ENCODE data around the gene CHD1L. TPM values are rescaled to one million over a fixed set of nuclear protein-coding genes. Genes with fewer than 3 reads are reported as not detected.

The CHD1L gene
- total and polyA plus RNA-seq, 3 donors from 2014 or later: 29.7 to 50.9 (median 43.9) TPM

DNA sequence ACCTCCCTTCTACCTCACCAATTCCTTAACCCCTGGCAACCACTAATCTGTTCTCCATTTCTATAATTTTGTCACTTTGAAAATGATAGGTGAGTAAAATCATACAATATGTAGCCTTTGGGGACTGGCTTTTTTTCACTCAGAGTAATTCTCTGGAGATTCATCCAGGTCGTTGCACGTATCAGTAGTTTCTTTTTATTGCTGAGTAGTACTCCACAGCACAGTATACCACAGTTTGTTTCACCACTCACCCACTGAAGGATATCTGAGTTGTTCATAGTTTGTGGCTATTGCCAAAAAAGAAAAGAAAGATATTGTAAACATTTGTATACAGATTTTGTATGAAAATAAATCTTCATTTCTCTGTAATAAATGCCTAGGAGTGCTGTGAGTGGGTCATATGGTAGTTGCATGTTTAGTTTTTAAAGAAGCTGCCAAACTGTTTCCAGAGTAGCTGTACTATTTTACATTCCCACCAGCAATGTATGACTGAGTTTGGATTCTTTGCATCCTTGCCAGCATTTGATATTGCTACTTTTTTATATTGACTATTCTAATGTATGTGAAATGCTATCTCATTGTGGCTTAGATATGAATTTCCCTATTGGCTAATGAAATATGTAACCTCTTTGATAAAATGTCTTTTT, 3.7 kb downstream of the CHD1L start:
- Histone ChIP-seq H3K27ac (no peak overlapping the region), H3K27me3 (no peaks in the 10 kb centered on the region), H3K4me3 (no peak overlapping the region), H3K4me1 (no peaks in the 10 kb centered on the region), H3K9me3 (no peaks in the 10 kb centered on the region), H3K36me3 (ENCODE audit: low read depth, missing control alignments) (no peaks in the 10 kb centered on the region)
- intact Hi-C loops (cut with DNase I; ENCODE audit: low total_unique reads): no loop called here
- 54 to 64% methylated on average over 2 of the region's 2 CpGs for WGBS, 2 donors
- TF ChIP-seq CTCF (IDR thresholded peaks at IDR 0.05): no peak
- no peak for TF ChIP-seq POLR2A (IDR thresholded peaks at IDR 0.05)
- DNase-seq: no peak

DNA sequence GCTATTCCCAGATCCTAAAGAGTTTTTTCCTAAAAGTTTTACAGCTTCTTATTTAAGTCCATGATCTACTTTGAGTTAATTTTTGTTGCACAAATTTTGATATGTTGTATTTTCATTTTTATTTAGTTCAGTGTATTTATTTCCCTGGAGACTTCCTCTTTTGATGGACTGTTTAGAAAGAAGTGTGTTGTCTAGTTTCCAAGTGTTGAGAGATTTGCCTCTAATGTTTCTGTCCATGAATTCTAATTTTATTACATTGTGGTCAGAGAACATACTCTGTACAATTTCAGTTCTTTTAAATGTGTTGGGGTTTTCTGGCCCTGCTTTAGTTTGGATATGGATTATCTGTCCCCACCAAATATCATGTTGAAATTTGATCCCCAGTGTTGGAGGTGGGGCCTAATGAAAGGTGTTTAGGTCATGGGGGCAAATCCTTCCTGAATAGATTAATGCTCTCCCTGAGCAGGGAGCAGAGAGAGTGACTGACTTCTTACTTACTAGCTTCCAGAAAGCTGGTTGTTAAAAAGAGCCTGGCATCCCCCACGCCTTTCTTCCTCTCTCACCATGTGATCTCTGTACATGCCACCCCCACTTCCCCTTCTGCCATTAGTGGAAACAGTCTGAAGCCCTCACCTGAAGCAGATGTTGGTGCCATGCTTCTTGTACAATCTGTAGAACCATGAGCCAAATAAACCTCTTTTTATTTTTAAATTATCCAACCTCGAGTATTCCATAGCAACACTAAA, 4.6 kb downstream of the CHD1L start:
- Histone ChIP-seq H3K36me3 (ENCODE audit: low read depth, missing control alignments) (no peaks in the 10 kb centered on the region), H3K27ac (no peak overlapping the region), H3K9me3 (no peaks in the 10 kb centered on the region), H3K4me3 (no peak overlapping the region), H3K4me1 (no peaks in the 10 kb centered on the region), H3K27me3 (no peaks in the 10 kb centered on the region)
- intact Hi-C loops (cut with DNase I; ENCODE audit: low total_unique reads): no loop called here
- no peak for DNase-seq
- TF ChIP-seq CTCF (IDR thresholded peaks at IDR 0.05): no peak
- TF ChIP-seq POLR2A (IDR thresholded peaks at IDR 0.05): no peak
- 55 to 78% methylated on average over 2 of the region's 2 CpGs for WGBS, 2 donors

DNA sequence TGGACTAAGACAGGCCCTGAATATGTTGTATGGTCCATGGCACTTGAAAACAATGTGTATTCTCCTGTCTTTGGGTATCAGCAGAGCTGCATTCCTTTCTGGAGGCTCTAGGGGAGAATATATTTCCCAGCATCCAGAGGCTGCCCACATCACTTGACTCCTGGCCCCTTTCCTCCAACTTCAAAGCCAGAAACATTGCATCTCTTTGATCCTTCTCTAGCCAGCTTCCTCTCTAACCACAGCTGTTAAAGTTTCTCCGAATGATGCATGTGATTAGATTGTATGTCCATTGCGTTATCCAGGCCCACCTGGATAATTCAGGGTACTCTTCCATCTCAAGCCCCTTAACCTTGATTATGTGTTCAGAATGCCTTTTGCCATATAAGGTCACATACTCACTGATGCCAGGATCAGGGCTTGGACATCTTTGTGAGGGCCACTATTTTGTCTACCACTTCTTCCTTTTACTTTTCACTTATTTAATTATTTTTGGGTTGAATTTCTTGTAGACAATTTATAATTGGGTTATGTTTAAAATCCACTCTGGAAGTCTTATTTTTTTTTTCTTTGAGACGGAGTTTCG, 5.3 kb downstream of the CHD1L start:
- no peaks in the 10 kb centered on the region for H3K27me3 ChIP-seq
- H3K9me3 ChIP-seq: no peaks in the 10 kb centered on the region
- WGBS, 2 donors: 90 to 91% methylated on average over 4 of the region's 4 CpGs
- intact Hi-C loops (cut with DNase I; ENCODE audit: low total_unique reads): no loop called here
- H3K27ac ChIP-seq: no peak overlapping the region
- H3K36me3 ChIP-seq (ENCODE audit: low read depth, missing control alignments): no peaks in the 10 kb centered on the region
- no peak for DNase-seq
- no peak overlapping the region for H3K4me3 ChIP-seq
- TF ChIP-seq CTCF (IDR thresholded peaks at IDR 0.05) (no peak), POLR2A (IDR thresholded peaks at IDR 0.05) (no peak)
- H3K4me1 ChIP-seq: no peaks in the 10 kb centered on the region

- Histone ChIP-seq H3K4me3 (no peak overlapping the region), H3K9me3 (no peaks in the 10 kb centered on the region), H3K27me3 (no peaks in the 10 kb centered on the region), H3K36me3 (ENCODE audit: low read depth, missing control alignments) (no peaks in the 10 kb centered on the region), H3K27ac (no peak overlapping the region), H3K4me1 (no peaks in the 10 kb centered on the region)
- TF ChIP-seq POLR2A (IDR thresholded peaks at IDR 0.05) (no peak), CTCF (IDR thresholded peaks at IDR 0.05) (no peak)
- intact Hi-C loops (cut with DNase I; ENCODE audit: low total_unique reads): no loop called here
- whole genome bisulfite sequencing, 2 donors: 90 to 95% methylated on average over 8 to 9 of the region's 9 CpGs
- no peak for DNase-seq
Measured at GRCh38 chr1:147252540-147252939, 10.1 kb downstream of the CHD1L start.
